DOHH2 (cell line): ENCODE results near the gene KBTBD12.

Experiments used
- H3F3A ChIP-seq: fragments of 200-600 bp; sonication (generic), shearing (Covaris generic); 2 replicates; pipeline ENCODE4 v1.6.0; 2016; ENCODE audit warnings: antibody characterized with exemption, mild to moderate bottlenecking; ENCODE audit not compliant: control insufficient read depth, insufficient read depth
- H3K27ac ChIP-seq: fragments of 200-600 bp; sonication (generic); 2 replicates; pipeline ENCODE4 v1.5.1; 2014; ENCODE audit warnings: low read depth, mild to moderate bottlenecking, low read length, moderate library complexity
- H3K27me3 ChIP-seq: fragments of 200-600 bp; sonication (generic); 2 replicates; pipeline ENCODE4 v1.6.1; 2014; ENCODE audit warnings: mild to moderate bottlenecking, low read length, mixed read lengths; ENCODE audit not compliant: control insufficient read depth
- H3K36me3 ChIP-seq: fragments of 200-600 bp; sonication (generic); 2 replicates; pipeline ENCODE4 v1.6.1; 2014; ENCODE audit warnings: mild to moderate bottlenecking, low read length, moderate library complexity, mixed read lengths; ENCODE audit not compliant: control insufficient read depth
- H3K4me1 ChIP-seq: fragments of 200-600 bp; sonication (generic); 2 replicates; pipeline ENCODE4 v1.6.1; 2014; ENCODE audit warnings: mild to moderate bottlenecking, low read length, mixed read lengths; ENCODE audit not compliant: control insufficient read depth
- H3K4me2 ChIP-seq: fragments of 200-600 bp; sonication (generic); 2 replicates; pipeline ENCODE4 v1.6.0; 2014; ENCODE audit warnings: mild to moderate bottlenecking, low read length, moderate library complexity
- H3K4me3 ChIP-seq: fragments of 200-600 bp; sonication (generic); 2 replicates; pipeline ENCODE4 v1.5.1; 2014; ENCODE audit warnings: mild to moderate bottlenecking, low read length, mixed read lengths
- H3K79me2 ChIP-seq: fragments of 200-600 bp; sonication (generic); 2 replicates; pipeline ENCODE4 v1.6.1; 2014; ENCODE audit warnings: mild to moderate bottlenecking, low read length, mixed read lengths; ENCODE audit not compliant: control insufficient read depth
- H3K9me2 ChIP-seq: fragments of 200-600 bp; sonication (generic); replicated peaks from 2 replicates; pipeline ENCODE4 v1.6.1; 2014; ENCODE audit warnings: mild to moderate bottlenecking, low read length, mixed read lengths; ENCODE audit not compliant: control insufficient read depth
- H3K9me3 ChIP-seq: fragments of 200-600 bp; sonication (generic); 2 replicates; pipeline ENCODE4 v1.6.1; 2014; ENCODE audit warnings: antibody characterized with exemption, low read length, mixed read lengths; ENCODE audit not compliant: control insufficient read depth, insufficient read depth
- H4K20me1 ChIP-seq: fragments of 200-600 bp; sonication (generic); 2 replicates; pipeline ENCODE4 v1.6.0; 2014; ENCODE audit warnings: low read depth, mild to moderate bottlenecking, antibody characterized with exemption, low read length, moderate library complexity; ENCODE audit not compliant: control insufficient read depth, insufficient read depth
- EZH2phosphoT487 ChIP-seq: fragments of 200-600 bp; sonication (generic); IDR thresholded peaks from 2 replicates; pipeline ENCODE4 v1.6.1; 2017; ENCODE audit warnings: borderline replicate concordance, mild to moderate bottlenecking, antibody characterized with exemption, low read length, moderate library complexity, mixed read lengths
- TF ChIP-seq, protein P1 (sequence below): fragments of 200-600 bp; sonication (generic); IDR thresholded peaks from one replicate; pipeline ENCODE4 v1.5.1; 2014; ENCODE audit warnings: antibody characterized with exemption, mild to moderate bottlenecking, low read depth, low read length; ENCODE audit not compliant: poor library complexity, severe bottlenecking

Gene KBTBD12

DNA sequence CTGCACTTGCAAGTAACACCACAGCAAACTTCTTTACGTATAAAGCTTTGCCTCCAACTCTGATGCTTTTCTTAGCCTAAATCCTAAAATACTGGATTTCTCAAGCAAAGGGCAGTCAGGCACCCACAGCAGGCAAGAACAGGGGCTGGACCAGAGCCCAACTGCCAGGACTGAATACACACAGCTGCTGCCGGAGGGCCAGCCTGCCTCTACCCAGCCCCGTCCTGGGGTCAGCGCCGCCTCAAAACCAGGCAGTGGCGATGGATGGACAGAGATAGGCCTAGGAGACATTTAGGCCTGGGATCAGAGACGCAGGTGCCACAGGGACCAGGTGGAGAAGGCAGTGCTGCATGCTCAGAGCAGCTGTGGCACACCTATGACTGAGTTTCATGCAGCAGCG is 89.6 kb downstream of the KBTBD12 start:
- Histone ChIP-seq H3K4me2 (no peak overlapping the region), H3F3A (no peaks in the 10 kb centered on the region), H3K36me3 (no peaks in the 10 kb centered on the region), H3K27ac (no peak overlapping the region), H4K20me1 (no peaks in the 10 kb centered on the region), H3K9me3 (no peaks in the 10 kb centered on the region), H3K4me3 (no peak overlapping the region), H3K4me1 (no peaks in the 10 kb centered on the region), H3K9me2 (no peaks in the 10 kb centered on the region), H3K27me3 (peaks cover 10% of the 10 kb centered on the region; the same call in 1 of the 2 replicates), H3K79me2 (no peaks in the 10 kb centered on the region)
- no peak for TF ChIP-seq EZH2phosphoT487
- TF ChIP-seq, protein P1, sequence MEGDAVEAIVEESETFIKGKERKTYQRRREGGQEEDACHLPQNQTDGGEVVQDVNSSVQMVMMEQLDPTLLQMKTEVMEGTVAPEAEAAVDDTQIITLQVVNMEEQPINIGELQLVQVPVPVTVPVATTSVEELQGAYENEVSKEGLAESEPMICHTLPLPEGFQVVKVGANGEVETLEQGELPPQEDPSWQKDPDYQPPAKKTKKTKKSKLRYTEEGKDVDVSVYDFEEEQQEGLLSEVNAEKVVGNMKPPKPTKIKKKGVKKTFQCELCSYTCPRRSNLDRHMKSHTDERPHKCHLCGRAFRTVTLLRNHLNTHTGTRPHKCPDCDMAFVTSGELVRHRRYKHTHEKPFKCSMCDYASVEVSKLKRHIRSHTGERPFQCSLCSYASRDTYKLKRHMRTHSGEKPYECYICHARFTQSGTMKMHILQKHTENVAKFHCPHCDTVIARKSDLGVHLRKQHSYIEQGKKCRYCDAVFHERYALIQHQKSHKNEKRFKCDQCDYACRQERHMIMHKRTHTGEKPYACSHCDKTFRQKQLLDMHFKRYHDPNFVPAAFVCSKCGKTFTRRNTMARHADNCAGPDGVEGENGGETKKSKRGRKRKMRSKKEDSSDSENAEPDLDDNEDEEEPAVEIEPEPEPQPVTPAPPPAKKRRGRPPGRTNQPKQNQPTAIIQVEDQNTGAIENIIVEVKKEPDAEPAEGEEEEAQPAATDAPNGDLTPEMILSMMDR = no peak

DNA sequence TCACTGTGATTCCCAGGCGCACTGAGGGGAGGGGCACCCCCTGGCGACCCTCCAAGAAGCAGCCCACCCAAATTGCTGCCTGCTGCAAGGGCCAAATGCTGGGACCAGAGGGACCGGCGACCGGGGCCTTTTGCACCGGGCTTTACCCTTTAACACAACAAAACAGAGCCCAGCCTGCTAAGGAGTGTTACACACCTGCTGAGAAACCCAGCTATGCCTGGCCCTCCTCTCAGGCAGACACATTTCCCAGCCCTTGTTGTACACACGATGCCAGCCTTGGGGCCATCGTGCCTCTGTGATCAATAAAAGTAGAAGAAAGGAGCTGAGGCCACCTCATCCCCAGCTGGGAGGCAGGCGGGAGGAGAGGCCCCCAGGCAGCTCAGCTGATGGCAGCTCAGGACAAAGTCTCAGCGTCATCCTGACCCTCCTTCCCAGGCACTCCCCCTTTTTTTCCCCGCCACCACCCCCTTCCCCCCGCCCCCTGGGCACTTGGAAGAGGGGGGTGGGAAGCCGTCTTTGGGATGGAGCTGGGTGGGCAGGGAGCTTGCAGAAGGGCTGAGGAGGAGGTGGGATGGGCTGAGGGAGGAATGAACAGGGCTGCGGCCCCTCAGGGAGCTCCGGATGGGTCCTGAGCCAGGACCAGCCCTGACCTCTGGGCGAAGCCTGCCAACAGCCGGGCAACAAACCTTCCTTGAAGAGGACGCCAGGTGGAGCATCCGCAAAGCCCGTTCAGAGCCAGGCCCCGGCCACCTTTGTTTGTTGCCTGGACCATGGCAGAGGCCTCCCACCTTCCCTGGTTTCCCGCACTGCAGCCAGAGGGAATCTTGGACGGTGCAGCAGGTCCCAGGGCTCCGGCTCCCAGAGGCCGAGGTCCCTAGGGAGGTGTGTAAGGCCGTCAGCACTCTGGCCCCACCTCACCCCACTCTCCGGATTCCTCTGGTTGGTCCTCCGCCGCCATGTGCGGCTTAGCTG is 91.3 kb downstream of the KBTBD12 start:
- Histone ChIP-seq H3K4me3 (no peak overlapping the region), H4K20me1 (no peaks in the 10 kb centered on the region), H3K36me3 (no peaks in the 10 kb centered on the region), H3K79me2 (no peaks in the 10 kb centered on the region), H3K9me2 (no peaks in the 10 kb centered on the region), H3K27ac (no peak overlapping the region), H3K27me3 (peaks cover 8% of the 10 kb centered on the region; the same call in 1 of the 2 replicates), H3F3A (no peaks in the 10 kb centered on the region), H3K9me3 (no peaks in the 10 kb centered on the region), H3K4me1 (peaks cover 2% of the 10 kb centered on the region), H3K4me2 (no peak overlapping the region)
- TF ChIP-seq, protein P1 = no peak
- TF ChIP-seq EZH2phosphoT487 = no peak

DNA sequence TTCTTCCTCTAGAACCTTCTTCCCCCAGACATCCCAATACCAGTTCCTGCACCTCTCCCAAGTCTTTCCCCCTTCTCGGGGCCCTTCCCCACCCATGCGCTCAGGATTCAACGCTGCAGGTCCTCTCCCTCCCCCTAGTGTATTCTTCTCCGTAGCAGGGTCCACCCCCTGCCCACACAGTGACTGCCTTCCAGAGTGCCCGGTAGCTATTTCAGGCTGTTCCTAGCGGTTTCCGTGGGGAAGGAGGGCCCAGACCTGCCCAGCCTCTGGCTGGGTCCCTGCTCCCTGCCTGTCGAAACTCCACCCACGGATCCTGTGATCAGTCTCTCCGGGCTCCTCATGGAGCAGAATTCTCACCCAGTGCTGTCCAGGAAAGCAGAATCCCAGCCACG is 92.0 kb downstream of the KBTBD12 start:
- no peaks in the 10 kb centered on the region for H3K36me3 ChIP-seq
- peaks cover under 1% of the 10 kb centered on the region; the same call in 1 of the 2 replicates for H3K27me3 ChIP-seq
- H3K4me2 ChIP-seq = no peak overlapping the region
- H3K9me3 ChIP-seq = no peaks in the 10 kb centered on the region
- H3K79me2 ChIP-seq = no peaks in the 10 kb centered on the region
- no peak overlapping the region for H3K4me3 ChIP-seq
- peaks cover 5% of the 10 kb centered on the region for H3K4me1 ChIP-seq
- H3K27ac ChIP-seq = no peak overlapping the region
- H3F3A ChIP-seq = no peaks in the 10 kb centered on the region
- TF ChIP-seq, protein P1 = no peak
- no peak for TF ChIP-seq EZH2phosphoT487
- no peaks in the 10 kb centered on the region for H3K9me2 ChIP-seq
- no peaks in the 10 kb centered on the region for H4K20me1 ChIP-seq
